ENCODE results near the gene RILP.

RILP gene

GRCh38 chr17:1648173-1648962 lies 1.3 kb downstream of the RILP start:
- DNase-seq (ENCODE audit: low spot score): peak; percentile 93

GRCh38 chr17:1647802-1648171 lies 1.9 kb downstream of the RILP start:
- DNase-seq (ENCODE audit: low spot score): no peak

DNA sequence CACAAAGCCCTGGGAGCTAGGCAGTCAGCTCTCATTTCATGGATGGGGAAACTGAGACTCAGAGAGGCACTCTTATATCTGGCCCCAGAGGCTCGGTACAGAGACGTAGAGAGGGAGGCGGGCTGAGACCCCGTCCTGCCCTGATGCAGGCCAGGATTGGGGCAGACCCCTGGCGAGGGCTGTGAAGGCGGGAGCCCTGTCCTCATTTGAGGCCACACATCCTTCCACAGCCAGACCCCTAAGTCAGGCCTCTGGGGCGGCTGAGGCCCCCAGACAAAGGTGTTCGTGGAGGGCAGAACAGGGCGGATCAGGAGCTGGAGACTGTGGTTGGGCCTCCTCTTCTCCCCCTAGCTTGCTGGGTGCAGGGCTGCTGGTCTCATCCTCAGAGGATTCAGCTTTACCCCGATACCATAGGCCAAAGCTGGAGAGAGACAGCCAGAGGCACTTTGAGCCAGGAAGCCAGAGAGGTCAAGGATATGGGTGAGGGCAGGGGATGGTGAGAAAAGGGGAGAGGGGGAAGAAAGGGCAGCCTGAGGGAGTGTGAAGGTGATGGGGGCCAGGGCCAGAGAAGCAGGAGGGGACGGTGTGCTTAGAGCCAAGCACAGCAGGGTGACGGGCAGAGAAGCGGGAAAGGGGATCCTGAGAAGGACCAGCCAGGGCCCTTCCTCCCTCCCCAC lies 3.3 kb downstream of the RILP start:
- no peak for DNase-seq (ENCODE audit: low spot score)

DNA sequence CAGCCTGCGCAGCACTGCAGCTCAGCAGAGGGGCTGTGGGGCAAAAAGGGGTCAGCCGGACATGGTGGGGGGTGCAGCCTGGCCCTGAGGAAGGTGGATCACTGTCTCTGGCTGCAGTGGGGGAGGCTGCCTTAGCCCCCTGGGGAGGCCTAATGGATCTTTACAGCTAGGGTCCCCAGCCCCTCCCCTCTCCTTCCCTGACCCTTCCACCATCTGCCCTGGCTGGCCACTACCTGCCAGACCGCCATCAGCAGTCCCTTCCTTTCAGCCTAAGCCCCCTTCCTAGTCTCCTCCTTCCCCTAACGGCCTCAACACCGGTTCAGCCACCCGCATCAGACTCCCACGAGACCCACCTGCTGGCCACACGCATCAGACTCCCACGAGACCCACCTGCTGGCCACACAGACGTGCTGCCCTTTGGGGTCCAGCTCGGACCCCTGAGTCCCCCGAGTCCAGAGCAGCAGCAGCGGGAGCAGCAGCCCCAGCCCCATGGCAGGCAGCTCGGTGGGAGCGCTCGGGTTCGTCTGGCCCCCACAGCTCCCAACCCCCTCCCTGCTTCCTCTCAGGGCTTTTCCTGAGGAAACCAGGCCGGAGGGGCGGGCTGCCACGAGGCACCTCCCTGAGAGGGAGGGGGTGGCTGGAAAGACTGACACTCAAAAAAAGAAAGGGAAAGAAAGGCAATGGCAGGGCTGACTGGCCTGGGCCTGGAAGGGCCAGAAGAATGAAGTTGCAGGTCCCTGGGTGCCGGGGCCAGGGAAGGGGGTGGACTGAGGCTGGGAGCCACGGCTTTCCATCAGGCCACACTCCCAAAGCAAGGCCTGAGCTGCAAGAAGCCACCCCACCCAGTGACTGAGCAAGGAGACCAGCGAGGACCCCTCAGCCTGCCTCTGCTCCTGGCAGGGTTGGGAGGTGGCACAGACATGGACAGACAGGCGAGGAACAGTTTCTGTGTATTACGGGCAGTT lies 4.2 kb downstream of the RILP start, which contains the start of gene SCARF1:
Gene SCARF1 (minus strand): TSS at position 526 of the 965 bp plus-strand sequence. CDS start 35 bp downstream, at position 491.
- peak; percentile 77 for DNase-seq (ENCODE audit: low spot score)

DNA sequence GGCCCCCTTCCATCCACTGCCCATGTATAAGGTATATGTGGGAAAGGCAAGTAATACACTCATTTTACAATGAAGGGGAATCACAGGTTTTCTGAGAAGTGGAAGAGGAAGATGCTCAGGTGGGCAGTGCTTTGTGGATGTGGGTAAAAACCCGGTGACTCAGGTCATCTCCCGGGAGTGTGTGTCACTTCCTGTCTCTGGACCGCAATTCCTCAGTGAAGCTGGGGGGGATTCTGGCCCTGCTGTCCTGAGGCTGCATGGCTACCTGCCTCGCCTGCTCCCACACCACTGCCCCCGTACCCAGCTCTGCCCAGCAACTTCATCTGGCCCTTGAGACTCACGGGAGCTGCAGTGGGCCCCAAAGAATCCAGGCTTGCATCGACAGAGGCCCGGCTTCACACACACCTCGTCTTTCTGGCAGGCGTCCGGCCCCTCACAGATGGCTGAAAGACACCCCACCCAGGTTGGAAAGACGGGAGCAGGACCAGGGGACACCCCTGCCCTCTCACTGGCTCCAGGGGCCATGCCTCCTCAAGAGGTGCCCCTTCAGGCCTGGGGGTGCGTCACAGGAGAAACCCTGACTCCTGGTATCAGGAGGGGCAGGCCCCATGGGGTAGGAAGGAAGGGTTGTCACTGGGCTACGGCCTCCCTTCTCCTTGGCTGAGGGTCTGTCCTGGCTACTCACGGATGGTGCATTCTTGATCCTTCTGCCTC lies 5.0 kb downstream of the RILP start:
- DNase-seq (ENCODE audit: low spot score): peak; percentile 92

DNA sequence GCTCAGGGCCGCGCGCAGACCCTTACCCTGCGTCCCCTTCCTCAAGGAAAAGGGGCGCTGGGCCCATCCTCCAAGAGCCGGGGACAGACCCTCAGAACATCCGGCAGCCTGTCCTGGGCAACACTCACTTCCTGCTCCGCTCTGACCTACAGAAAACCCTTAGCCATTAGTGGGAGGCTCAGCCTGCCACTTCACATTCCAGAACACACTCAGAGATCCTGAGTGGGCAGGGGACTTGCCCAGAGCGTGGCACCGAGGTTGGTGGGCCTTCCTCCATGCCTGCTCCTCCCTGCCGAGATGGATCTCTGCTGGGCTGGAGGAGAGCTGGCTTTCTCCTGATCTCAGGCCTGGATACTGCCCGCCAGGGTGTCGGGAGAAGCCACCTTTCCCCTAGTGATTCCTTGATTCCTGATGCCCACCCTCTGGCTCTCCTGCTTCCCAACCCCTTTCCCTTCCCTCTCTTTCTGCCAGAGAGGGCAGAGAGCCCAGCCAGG lies 5.6 kb downstream of the RILP start:
- DNase-seq (ENCODE audit: low spot score): peak; percentile 63

DNA sequence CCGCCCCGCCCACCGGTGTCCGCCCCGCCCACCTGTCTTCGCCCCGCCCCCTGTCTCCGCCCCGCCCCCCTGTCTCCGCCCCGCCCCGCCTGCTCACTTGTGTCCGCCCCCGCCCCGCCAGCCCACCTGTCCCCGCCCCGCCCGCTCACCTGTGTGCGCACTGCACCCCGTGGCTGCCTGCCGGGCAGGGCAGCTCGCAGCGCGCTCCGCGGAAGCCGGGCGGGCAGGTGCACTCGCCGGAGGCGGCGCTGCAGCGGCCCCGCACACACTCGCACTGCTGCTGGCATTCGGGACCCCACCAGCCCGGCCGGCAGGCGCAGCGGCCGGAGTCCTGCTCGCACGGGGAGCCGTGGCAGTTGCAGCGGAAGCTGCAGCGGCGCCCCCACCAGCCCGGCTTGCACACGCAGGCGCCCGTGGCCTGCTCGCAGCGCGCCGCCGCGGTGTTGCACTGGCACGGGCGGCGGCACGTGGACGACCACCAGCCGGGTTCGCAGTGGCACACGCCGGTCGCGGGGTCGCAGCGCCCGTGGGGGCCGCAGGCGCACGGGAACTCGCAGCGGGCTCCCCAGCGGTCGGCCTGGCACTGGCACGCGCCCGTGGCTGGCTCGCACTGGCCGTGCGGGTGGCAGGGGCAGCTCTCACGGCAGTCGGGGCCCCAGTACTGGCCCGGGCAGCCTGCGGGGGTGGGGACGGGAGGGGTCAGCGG lies 6.2 kb downstream of the RILP start:
- peak; percentile 65 for DNase-seq (ENCODE audit: low spot score)

- no peak for DNase-seq (ENCODE audit: low spot score)
These were observed 8.6 kb downstream of the RILP start for GRCh38 chr17:1641065-1641403.

DNA sequence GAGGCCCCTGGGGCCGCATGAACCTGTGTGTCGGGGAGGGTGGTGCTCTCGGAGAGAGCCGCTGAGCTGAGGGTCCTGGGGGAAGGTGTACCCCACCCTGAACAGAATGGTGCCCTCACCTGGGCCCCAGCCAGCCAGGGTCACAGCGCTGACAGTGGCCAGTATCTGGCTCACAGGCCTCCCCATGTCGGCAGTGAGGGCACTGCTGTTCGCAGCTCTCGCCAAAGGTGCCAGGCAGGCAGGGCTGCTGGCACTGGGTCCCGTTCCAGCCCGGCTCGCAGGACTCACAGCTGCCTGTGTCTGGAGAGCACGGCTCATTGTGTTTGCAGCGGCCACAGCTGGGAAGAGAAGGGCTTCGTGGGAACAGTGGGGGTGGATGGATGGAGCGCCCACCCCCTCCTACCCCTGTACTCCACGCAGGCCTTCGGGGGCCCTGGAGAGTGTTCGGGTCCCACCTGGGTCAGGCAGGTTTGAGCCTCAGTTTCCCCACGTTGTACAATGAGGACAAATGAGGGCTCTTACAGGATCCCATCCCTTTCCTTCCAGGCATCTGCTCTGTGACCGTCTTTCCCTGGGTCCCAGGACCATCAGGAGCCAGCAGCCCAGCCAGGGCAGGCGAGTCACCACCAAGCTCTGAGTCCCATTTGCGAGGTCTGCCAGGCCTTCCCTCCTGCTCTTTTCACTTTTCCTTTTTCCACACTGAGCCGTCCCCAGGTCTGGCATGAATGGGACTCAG lies 9.2 kb downstream of the RILP start:
- no peak for DNase-seq (ENCODE audit: low spot score)

GRCh38 chr17:1639549-1640180 lies 10.0 kb downstream of the RILP start:
- no peak for DNase-seq (ENCODE audit: low spot score)

GRCh38 chr17:1638624-1639300 lies 10.9 kb downstream of the RILP start:
- no peak for DNase-seq (ENCODE audit: low spot score)

DNA sequence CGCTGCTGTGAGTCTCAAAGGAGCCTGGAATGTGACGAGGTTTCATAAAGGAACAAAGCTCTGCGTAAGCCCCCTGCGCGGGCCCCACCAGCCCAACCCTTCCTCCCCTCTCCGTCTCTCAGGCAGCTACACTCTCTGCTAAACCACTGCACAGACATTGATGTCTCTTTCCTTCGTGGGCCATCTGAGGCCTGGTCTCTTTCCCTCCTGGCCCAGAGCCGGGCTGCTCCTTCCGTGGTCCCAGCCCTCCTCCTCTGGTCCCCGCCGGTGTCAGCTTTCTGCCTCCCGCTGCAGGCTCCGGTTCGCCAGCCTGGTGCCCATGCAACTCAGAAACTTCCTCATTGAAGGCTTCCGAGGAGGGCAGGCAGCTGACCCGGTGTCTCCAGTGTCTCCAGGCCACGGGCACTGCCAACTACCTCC lies 11.5 kb downstream of the RILP start:
- no peak for DNase-seq (ENCODE audit: low spot score)

DNA sequence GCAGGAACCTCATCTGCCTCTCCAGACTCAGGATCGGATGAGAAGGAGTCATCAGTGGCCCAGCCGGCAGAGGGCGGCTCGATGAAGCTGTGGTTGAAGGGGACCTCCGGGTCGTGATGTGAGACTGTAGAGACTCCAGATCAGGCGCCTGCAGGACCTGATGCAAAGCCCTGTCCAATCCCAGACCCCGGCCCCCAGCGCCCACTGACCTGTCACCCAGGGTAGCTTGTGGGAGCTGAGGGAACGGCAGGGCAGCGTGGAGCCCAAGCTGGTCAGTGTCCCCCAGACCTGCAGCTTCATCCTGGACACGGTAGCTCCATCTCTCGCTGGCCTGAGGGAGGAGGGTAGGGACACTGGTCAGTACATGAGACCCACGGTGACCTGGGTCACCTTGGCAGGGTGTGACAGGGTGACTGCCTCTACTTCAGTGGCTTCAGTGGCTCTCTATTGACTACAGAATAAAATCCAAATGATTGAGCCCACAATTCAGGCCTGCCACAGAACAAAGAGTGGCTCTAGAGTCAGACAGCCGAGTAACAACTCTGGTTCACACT lies 12.9 kb downstream of the RILP start:
- DNase-seq (ENCODE audit: low spot score): no peak

DNA sequence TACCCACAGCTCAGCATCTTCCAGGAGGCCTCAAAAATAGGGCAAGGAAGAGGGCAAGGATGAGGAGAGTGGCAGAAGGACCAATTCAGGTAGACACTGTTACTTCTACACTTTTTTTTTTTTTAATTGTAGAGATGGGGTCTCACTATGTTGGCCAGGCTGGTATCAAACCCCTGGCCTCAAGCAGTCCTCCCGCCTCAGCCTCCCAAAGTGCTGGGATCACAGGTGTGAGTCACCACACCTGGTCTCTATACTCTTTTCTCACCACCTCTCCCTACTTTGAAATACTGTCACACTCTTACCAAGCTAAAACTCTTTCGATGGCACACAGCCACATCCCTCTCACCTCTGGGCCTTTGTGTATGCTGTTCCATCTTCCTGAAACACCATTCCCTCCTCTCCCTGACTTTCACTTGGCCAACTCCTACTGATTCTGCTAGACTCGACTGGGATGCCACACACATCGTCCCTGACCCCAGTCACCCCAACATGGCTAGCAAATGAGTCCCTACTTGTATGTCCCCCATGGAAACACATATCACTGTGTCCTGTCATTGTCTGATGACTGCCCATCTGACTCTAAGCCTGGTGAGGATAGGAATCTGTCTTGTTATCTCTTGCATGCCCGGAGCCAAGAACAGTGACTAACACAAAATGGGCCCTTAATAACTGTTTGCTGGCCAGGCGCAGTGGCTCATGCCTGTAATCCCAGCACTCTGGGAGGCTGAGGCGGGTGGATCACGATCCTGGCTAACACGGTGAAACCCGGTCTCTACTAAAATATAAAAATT lies 13.8 kb downstream of the RILP start:
- DNase-seq (ENCODE audit: low spot score): no peak

DNA sequence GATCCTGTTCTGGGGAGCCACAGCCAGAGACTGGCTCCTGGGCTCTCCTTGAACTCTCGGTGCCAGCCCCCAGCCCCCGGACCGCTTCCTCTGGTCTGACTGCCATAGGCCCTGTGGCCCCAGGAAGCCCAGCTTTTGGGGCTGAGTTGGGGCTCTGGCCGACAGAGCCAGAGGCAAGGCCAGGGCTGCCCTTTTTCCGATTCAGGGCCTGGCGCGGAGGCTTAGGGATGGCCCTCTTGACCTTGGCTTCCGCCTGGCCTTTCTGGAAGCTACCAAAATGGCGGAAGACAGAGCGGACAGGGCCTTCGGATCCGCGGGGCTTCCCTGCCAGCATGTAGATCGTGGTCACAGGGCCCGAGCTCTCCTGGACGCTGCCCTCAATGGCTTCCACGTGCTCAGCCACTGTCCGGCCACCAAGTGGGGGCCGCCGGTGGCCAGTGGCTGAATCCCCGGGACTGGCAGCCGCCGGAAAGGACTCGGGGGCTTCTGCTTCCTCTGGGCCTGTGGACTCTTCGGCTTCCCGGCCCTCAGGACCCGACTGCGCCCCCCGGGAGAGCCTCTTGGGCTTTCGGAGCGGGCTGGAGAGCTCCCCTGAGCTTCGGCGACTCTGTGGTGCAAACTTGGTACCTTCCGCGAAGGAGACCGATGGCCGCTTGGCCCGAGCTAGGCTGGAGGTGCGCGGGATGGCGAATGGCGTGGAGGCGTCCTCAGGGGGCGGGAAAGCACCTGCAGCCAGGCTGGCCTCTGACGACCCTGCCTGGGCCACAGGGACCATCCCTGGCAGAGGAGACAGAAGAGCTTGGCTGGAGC lies 14.6 kb downstream of the RILP start:
- no peak for DNase-seq (ENCODE audit: low spot score)

DNA sequence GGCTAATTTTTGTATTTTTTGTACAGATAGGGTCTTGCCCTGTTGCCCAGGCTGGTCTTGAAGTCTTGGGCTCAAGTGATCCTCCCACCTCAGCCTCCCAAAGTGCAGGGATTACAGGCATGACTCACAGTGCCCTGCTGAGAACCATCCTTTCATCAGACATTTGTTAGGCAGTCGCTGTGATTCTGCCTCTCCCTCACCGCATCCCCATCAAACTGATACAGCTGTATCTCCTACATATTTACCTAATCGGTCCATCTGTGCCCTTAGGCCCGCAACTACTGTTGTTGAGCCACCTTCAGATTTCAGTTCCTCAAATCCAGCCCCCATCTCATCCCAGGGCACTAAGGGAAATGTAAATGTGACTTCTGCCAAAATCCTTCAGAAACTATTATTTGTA lies 19.0 kb downstream of the RILP start:
- no peak for DNase-seq (ENCODE audit: low spot score)
